GM19025 (cell line): ENCODE data around the gene CMKLR1.

ENCODE experiments used
- ATAC-seq: cut with Tn5 transposase; IDR thresholded peaks from one replicate; pipeline ENCODE4 v1.9.1; 2021; ENCODE audit warnings: mild to moderate bottlenecking, low read depth, moderate library complexity; ENCODE audit not compliant: unreplicated experiment

CMKLR1 gene

DNA sequence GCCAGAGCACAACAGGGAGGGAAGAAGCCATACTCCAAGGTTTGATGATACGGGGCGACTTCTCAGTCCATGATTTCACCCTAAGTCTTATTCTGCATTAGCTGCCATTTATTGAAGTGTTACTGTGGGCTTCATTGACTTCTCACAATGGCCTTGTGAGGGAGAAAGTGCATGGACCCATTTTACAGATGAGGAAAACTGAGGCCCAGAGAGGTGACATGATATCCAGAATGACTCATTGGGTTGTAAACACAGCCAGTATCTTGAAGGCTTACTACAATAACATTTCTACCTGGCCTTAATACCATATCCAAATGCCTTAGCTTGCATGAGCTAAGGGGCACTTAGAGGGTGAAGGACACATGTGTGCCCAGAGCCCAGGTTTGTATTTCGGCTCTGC, 100.6 kb downstream of the CMKLR1 start:
- no peak for ATAC-seq
